Liver (tissue), 3 donors: ENCODE results near the gene SPI1.

Experiments used
- EGR1 ChIP-seq, 2 donors: IDR thresholded peaks; 2 replicates each; pipeline ENCODE4 v1.6.1; 2016 to 2018; ENCODE audit warnings: antibody characterized with exemption in 2 of 2, low read depth in 2 of 2
- GABPA ChIP-seq, 2 donors: IDR thresholded peaks in 1 of 2; conservative IDR thresholded peaks in 1 of 2; 2 replicates each; pipeline ENCODE4 v1.6.1; 2016; ENCODE audit warnings: antibody characterized with exemption in 2 of 2, mild to moderate bottlenecking in 1 of 2, moderate library complexity in 1 of 2
- HNF4A ChIP-seq, 2 donors: conservative IDR thresholded peaks; 2 replicates each; pipeline ENCODE4 v1.6.1; 2016; ENCODE audit warnings: antibody characterized with exemption in 2 of 2, mild to moderate bottlenecking in 2 of 2
- JUND ChIP-seq, 2 donors: IDR thresholded peaks; 2 replicates each; pipeline ENCODE4 v1.6.1; 2016; ENCODE audit warnings: antibody characterized with exemption in 2 of 2
- RAD21 ChIP-seq, 2 donors: IDR thresholded peaks; 2 replicates each; pipeline ENCODE4 v1.6.1; 2016; ENCODE audit warnings: antibody characterized with exemption in 2 of 2, mild to moderate bottlenecking in 2 of 2
- RXRA ChIP-seq, 2 donors: IDR thresholded peaks; 2 replicates each; pipeline ENCODE4 v1.6.1; 2017 to 2018; ENCODE audit warnings: antibody characterized with exemption in 2 of 2, mild to moderate bottlenecking in 1 of 2
- SP1 ChIP-seq: IDR thresholded peaks from 2 replicates; pipeline ENCODE4 v1.6.1; 2018; ENCODE audit warnings: antibody characterized with exemption, mild to moderate bottlenecking
- TAF1 ChIP-seq: conservative IDR thresholded peaks from 2 replicates; pipeline ENCODE4 v1.6.1; 2016; ENCODE audit warnings: antibody characterized with exemption, mild to moderate bottlenecking
- YY1 ChIP-seq: IDR thresholded peaks from 2 replicates; pipeline ENCODE4 v1.6.1; 2016; ENCODE audit warnings: antibody characterized with exemption, mild to moderate bottlenecking
- TF ChIP-seq, protein P1 (sequence below): fragments of 150-350 bp; IDR thresholded peaks from 2 replicates; pipeline ENCODE4 v1.5.1; 2017; ENCODE audit warnings: improper control_type of control experiment, low read depth, low read length; ENCODE audit not compliant: missing input control
- TF ChIP-seq, protein P2 (sequence below): IDR thresholded peaks from 2 replicates; pipeline ENCODE4 v1.6.1; 2016; ENCODE audit warnings: antibody characterized with exemption
- TF ChIP-seq, protein P3 (sequence below): IDR thresholded peaks from 2 replicates; pipeline ENCODE4 v1.6.1; 2016; ENCODE audit warnings: antibody characterized with exemption, mild to moderate bottlenecking
- donor health status: healthy.
- donor health status: healthy.

DNA sequence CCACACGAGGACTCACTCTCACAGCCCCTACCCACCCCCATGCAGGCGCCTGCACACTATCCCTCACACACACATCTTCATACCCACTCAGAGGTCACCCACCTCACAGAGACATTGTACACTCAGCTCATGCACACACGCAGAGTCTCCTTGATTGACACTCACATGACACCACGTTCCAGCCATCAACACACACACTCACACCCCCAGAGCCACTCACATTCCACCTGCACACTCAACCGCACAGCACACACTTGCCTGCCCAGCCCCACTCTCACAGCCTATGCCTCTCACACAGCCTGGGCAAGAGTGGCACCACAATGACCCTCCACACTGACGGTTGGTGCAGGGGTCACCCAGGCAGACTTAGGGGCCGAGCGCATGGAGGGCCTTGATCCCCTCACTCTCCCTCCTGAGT, 2.2 kb downstream of the SPI1 start:
- TF ChIP-seq SP1, result no peak
- TF ChIP-seq GABPA (IDR thresholded peaks at IDR 0.05 in 1 of 2, conservative IDR thresholded peaks at IDR 0.05 in 1 of 2), result no peak
- TF ChIP-seq RXRA (IDR thresholded peaks at IDR 0.05), result no peak
- TF ChIP-seq HNF4A (conservative IDR thresholded peaks at IDR 0.05), result no peak
- TF ChIP-seq, protein P1, sequence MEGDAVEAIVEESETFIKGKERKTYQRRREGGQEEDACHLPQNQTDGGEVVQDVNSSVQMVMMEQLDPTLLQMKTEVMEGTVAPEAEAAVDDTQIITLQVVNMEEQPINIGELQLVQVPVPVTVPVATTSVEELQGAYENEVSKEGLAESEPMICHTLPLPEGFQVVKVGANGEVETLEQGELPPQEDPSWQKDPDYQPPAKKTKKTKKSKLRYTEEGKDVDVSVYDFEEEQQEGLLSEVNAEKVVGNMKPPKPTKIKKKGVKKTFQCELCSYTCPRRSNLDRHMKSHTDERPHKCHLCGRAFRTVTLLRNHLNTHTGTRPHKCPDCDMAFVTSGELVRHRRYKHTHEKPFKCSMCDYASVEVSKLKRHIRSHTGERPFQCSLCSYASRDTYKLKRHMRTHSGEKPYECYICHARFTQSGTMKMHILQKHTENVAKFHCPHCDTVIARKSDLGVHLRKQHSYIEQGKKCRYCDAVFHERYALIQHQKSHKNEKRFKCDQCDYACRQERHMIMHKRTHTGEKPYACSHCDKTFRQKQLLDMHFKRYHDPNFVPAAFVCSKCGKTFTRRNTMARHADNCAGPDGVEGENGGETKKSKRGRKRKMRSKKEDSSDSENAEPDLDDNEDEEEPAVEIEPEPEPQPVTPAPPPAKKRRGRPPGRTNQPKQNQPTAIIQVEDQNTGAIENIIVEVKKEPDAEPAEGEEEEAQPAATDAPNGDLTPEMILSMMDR, result no peak
- TF ChIP-seq EGR1 (IDR thresholded peaks at IDR 0.05; ENCODE audit: low read depth in 2 of 2), result no peak
- TF ChIP-seq, protein P2, sequence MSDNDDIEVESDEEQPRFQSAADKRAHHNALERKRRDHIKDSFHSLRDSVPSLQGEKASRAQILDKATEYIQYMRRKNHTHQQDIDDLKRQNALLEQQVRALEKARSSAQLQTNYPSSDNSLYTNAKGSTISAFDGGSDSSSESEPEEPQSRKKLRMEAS, result no peak
- TF ChIP-seq, protein P3, sequence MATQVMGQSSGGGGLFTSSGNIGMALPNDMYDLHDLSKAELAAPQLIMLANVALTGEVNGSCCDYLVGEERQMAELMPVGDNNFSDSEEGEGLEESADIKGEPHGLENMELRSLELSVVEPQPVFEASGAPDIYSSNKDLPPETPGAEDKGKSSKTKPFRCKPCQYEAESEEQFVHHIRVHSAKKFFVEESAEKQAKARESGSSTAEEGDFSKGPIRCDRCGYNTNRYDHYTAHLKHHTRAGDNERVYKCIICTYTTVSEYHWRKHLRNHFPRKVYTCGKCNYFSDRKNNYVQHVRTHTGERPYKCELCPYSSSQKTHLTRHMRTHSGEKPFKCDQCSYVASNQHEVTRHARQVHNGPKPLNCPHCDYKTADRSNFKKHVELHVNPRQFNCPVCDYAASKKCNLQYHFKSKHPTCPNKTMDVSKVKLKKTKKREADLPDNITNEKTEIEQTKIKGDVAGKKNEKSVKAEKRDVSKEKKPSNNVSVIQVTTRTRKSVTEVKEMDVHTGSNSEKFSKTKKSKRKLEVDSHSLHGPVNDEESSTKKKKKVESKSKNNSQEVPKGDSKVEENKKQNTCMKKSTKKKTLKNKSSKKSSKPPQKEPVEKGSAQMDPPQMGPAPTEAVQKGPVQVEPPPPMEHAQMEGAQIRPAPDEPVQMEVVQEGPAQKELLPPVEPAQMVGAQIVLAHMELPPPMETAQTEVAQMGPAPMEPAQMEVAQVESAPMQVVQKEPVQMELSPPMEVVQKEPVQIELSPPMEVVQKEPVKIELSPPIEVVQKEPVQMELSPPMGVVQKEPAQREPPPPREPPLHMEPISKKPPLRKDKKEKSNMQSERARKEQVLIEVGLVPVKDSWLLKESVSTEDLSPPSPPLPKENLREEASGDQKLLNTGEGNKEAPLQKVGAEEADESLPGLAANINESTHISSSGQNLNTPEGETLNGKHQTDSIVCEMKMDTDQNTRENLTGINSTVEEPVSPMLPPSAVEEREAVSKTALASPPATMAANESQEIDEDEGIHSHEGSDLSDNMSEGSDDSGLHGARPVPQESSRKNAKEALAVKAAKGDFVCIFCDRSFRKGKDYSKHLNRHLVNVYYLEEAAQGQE, result no peak
- TF ChIP-seq JUND (IDR thresholded peaks at IDR 0.05), result no peak
- no peak for TF ChIP-seq RAD21 (IDR thresholded peaks at IDR 0.05)
- no peak for TF ChIP-seq YY1
- no peak for TF ChIP-seq TAF1
